ENCODE results near the gene RGP1.

RGP1 gene

GRCh38 chr9:35711501-35712428, 37.3 kb upstream of the RGP1 start:
- Histone ChIP-seq H3K36me3 (ENCODE audit: control insufficient read depth, insufficient read depth, low read length) (peaks cover 91% of the 10 kb centered on the region), H3K4me3 (ENCODE audit: low read depth, low read length) (no peak overlapping the region), H3K27ac (ENCODE audit: low read depth, low read length) (no peak overlapping the region), H3K4me1 (ENCODE audit: control insufficient read depth, insufficient read depth, low read length) (peaks cover 3% of the 10 kb centered on the region; the same call in 1 of the 2 replicates), H3K9me3 (ENCODE audit: control insufficient read depth, insufficient read depth, low read depth, low read length) (no peaks in the 10 kb centered on the region), H3K27me3 (ENCODE audit: control insufficient read depth, insufficient read depth, low read length) (no peaks in the 10 kb centered on the region), H3K9ac (ENCODE audit: low read length) (no peak overlapping the region)

DNA sequence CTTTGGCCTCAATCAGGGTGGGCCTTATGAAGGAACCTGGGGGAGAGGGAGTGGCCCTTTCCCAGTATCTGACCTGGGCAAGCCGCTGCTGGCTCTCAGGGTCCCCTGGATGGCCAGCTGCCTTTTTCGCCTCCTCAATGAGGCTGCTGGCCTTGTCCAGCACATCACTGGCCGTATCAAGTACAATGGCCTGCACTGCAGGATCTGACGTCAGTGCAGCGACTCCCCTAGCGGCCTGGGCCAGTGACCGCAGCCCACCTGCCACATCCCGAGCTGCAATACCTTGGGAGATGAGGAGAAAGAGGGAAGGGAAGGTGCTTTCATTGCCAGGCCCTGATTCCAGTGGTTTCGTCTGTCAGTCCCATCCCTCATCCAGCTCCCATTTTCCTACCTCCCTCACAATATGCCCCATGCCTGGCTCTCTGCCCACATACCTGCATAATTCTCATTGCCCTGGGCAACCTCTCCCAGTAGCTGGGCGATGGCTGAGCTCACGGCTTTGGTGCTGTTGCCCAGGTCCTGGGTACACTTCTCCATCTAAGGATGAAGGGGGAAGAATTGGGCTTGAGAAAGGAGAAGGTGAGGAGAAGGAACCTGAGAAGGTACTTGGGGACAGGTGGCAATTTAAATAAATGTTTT, 36.2 kb upstream of the RGP1 start:
- Histone ChIP-seq H3K4me3 (ENCODE audit: low read depth, low read length) (no peak overlapping the region), H3K27ac (ENCODE audit: low read depth, low read length) (no peak overlapping the region), H3K9ac (ENCODE audit: low read length) (no peak overlapping the region), H3K27me3 (ENCODE audit: control insufficient read depth, insufficient read depth, low read length) (no peaks in the 10 kb centered on the region), H3K36me3 (ENCODE audit: control insufficient read depth, insufficient read depth, low read length) (peaks cover 91% of the 10 kb centered on the region), H3K9me3 (ENCODE audit: control insufficient read depth, insufficient read depth, low read depth, low read length) (no peaks in the 10 kb centered on the region), H3K4me1 (ENCODE audit: control insufficient read depth, insufficient read depth, low read length) (peaks cover 3% of the 10 kb centered on the region; the same call in 1 of the 2 replicates)

- Histone ChIP-seq H3K36me3 (ENCODE audit: control insufficient read depth, insufficient read depth, low read length) (peaks cover 92% of the 10 kb centered on the region), H3K4me1 (ENCODE audit: control insufficient read depth, insufficient read depth, low read length) (peaks cover 3% of the 10 kb centered on the region; the same call in 1 of the 2 replicates), H3K27me3 (ENCODE audit: control insufficient read depth, insufficient read depth, low read length) (no peaks in the 10 kb centered on the region), H3K9ac (ENCODE audit: low read length) (no peak overlapping the region), H3K4me3 (ENCODE audit: low read depth, low read length) (no peak overlapping the region), H3K27ac (ENCODE audit: low read depth, low read length) (no peak overlapping the region), H3K9me3 (ENCODE audit: control insufficient read depth, insufficient read depth, low read depth, low read length) (no peaks in the 10 kb centered on the region)
Measured at GRCh38 chr9:35713578-35713977, 35.5 kb upstream of the RGP1 start.

DNA sequence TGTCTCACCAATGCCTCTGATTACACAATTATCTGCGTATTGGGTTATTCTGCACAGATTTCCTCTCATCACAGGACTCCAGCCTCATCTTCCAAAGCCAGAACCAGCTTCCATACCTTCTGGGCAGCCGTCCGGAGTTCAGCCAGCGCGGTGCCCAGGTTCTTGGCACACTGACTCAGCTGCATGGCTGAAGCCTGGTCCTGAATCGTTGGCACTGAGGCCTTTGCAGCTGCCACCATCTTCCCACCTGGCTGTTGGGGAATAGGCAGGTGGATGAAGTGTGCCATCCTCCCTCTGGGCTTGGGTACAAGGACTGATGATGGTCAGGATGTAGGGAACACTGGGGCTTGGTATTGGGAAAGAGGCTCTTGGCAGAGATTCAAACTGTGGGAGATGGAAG, 35.0 kb upstream of the RGP1 start:
- H3K4me3 ChIP-seq (ENCODE audit: low read depth, low read length), result no peak overlapping the region
- no peaks in the 10 kb centered on the region for H3K27me3 ChIP-seq (ENCODE audit: control insufficient read depth, insufficient read depth, low read length)
- no peak overlapping the region for H3K27ac ChIP-seq (ENCODE audit: low read depth, low read length)
- no peaks in the 10 kb centered on the region for H3K9me3 ChIP-seq (ENCODE audit: control insufficient read depth, insufficient read depth, low read depth, low read length)
- peaks cover 92% of the 10 kb centered on the region for H3K36me3 ChIP-seq (ENCODE audit: control insufficient read depth, insufficient read depth, low read length)
- peaks cover 3% of the 10 kb centered on the region; the same call in 1 of the 2 replicates for H3K4me1 ChIP-seq (ENCODE audit: control insufficient read depth, insufficient read depth, low read length)
- H3K9ac ChIP-seq (ENCODE audit: low read length), result no peak overlapping the region

DNA sequence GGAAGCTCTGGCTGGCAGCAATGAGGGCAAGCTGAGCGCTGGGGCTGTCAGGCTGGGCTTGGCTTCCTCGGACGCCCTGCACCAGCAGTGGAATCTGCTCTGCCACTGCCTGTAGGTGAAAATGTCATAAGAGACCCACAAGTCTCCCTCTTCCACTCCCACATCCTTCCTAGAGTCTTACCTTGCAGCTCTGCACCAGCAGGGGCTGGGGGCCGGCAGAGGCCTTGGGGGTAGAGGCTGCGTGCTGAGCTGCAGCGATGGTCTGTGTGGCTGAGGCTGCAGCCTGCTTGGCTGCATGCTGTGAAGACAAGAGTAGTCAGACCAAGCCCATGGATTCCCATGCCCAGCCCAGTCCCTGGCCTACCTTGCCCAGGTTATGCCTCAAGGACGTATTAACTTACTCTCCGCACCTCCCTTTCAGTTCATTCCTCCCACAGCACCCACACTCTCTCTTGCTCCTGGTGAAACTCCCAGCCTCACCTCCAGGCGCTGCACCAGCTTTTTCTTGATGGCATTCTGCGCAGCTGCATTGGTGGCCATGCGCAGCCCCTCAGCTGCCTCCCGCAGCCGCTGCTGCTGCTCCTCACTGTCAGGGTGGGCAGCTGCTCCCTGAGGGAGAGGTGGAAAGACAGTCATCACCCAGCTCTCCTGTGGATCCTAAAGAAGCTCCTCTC, 34.4 kb upstream of the RGP1 start:
- Histone ChIP-seq H3K27me3 (ENCODE audit: control insufficient read depth, insufficient read depth, low read length) (no peaks in the 10 kb centered on the region), H3K36me3 (ENCODE audit: control insufficient read depth, insufficient read depth, low read length) (peaks cover 95% of the 10 kb centered on the region), H3K9me3 (ENCODE audit: control insufficient read depth, insufficient read depth, low read depth, low read length) (no peaks in the 10 kb centered on the region), H3K9ac (ENCODE audit: low read length) (peak overlapping the region; percentile 29), H3K4me3 (ENCODE audit: low read depth, low read length) (no peak overlapping the region), H3K4me1 (ENCODE audit: control insufficient read depth, insufficient read depth, low read length) (peaks cover 3% of the 10 kb centered on the region; the same call in 1 of the 2 replicates), H3K27ac (ENCODE audit: low read depth, low read length) (no peak overlapping the region)

DNA sequence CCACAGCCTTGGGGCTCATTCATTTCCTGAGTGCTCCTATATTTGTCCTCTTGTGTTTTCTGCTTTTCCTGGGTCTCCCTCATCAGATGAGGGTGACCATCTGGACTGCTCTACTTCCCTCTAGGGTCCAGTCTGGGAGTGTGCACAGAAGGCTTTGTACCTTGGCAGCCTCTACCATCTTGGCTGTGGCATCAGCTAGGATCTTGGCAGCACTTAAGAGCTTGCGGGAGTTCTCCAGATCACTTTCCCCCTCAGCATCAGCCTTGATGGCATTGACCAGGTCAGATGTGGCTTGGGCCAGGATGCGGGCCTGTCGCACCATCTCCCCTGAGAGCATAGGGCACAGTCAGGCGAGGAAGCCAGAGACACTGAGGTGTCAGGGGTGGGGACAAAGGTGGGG, 32.9 kb upstream of the RGP1 start:
- H3K36me3 ChIP-seq (ENCODE audit: control insufficient read depth, insufficient read depth, low read length), result peaks cover 98% of the 10 kb centered on the region
- no peak overlapping the region for H3K9ac ChIP-seq (ENCODE audit: low read length)
- no peak overlapping the region for H3K4me3 ChIP-seq (ENCODE audit: low read depth, low read length)
- no peak overlapping the region for H3K27ac ChIP-seq (ENCODE audit: low read depth, low read length)
- peaks cover 3% of the 10 kb centered on the region; the same call in 1 of the 2 replicates for H3K4me1 ChIP-seq (ENCODE audit: control insufficient read depth, insufficient read depth, low read length)
- H3K27me3 ChIP-seq (ENCODE audit: control insufficient read depth, insufficient read depth, low read length), result no peaks in the 10 kb centered on the region
- no peaks in the 10 kb centered on the region for H3K9me3 ChIP-seq (ENCODE audit: control insufficient read depth, insufficient read depth, low read depth, low read length)

DNA sequence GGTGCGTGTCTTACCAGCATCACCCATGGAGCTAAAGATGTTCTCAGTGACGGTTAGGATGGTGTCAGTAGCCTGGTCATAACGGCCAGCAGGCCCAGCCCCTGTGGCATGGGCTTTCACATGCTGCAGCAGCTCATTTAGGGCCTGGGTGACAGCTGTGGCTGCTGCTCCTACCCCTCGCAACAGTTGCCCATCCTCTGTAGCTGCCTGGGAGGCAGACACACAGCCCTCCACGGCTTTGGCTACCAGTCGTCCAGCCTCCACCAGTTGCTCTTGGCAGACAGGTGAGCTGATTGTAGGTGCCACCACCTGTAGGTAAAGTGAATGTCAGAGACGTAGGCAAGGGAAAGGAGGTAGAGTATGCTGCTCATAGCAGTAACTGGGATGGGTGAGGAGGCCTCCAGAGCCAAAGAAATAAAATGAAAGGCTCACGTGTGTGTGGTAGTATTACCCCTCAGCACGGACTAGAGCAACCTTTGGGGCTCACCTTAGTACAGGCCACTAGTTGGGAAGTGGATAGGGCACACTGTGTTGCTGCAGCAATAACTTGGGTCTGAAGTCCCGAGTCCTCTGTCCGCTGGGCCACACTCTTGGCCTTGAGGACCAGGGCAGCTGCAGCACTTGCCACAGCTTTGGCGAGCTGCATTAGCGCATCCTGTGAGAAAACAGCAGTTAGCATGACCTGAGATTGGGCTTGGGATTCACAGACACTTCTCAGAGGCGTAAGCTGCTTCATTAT, 31.8 kb upstream of the RGP1 start:
- no peak overlapping the region for H3K27ac ChIP-seq (ENCODE audit: low read depth, low read length)
- no peaks in the 10 kb centered on the region for H3K4me1 ChIP-seq (ENCODE audit: control insufficient read depth, insufficient read depth, low read length)
- peaks cover 99% of the 10 kb centered on the region for H3K36me3 ChIP-seq (ENCODE audit: control insufficient read depth, insufficient read depth, low read length)
- H3K4me3 ChIP-seq (ENCODE audit: low read depth, low read length), result no peak overlapping the region
- H3K9me3 ChIP-seq (ENCODE audit: control insufficient read depth, insufficient read depth, low read depth, low read length), result no peaks in the 10 kb centered on the region
- no peaks in the 10 kb centered on the region for H3K27me3 ChIP-seq (ENCODE audit: control insufficient read depth, insufficient read depth, low read length)
- no peak overlapping the region for H3K9ac ChIP-seq (ENCODE audit: low read length)

- Histone ChIP-seq H3K9ac (ENCODE audit: low read length) (no peak overlapping the region), H3K27ac (ENCODE audit: low read depth, low read length) (no peak overlapping the region), H3K4me1 (ENCODE audit: control insufficient read depth, insufficient read depth, low read length) (no peaks in the 10 kb centered on the region), H3K4me3 (ENCODE audit: low read depth, low read length) (no peak overlapping the region), H3K9me3 (ENCODE audit: control insufficient read depth, insufficient read depth, low read depth, low read length) (no peaks in the 10 kb centered on the region), H3K36me3 (ENCODE audit: control insufficient read depth, insufficient read depth, low read length) (peaks cover 98% of the 10 kb centered on the region), H3K27me3 (ENCODE audit: control insufficient read depth, insufficient read depth, low read length) (no peaks in the 10 kb centered on the region)
Measured at GRCh38 chr9:35718721-35719511, 30.2 kb upstream of the RGP1 start.

GRCh38 chr9:35719546-35719945, 29.5 kb upstream of the RGP1 start:
- H3K36me3 ChIP-seq (ENCODE audit: control insufficient read depth, insufficient read depth, low read length), result peaks cover 98% of the 10 kb centered on the region
- H3K27me3 ChIP-seq (ENCODE audit: control insufficient read depth, insufficient read depth, low read length), result no peaks in the 10 kb centered on the region
- no peak overlapping the region for H3K9ac ChIP-seq (ENCODE audit: low read length)
- no peak overlapping the region for H3K27ac ChIP-seq (ENCODE audit: low read depth, low read length)
- H3K9me3 ChIP-seq (ENCODE audit: control insufficient read depth, insufficient read depth, low read depth, low read length), result no peaks in the 10 kb centered on the region
- no peaks in the 10 kb centered on the region for H3K4me1 ChIP-seq (ENCODE audit: control insufficient read depth, insufficient read depth, low read length)
- H3K4me3 ChIP-seq (ENCODE audit: low read depth, low read length), result no peak overlapping the region

DNA sequence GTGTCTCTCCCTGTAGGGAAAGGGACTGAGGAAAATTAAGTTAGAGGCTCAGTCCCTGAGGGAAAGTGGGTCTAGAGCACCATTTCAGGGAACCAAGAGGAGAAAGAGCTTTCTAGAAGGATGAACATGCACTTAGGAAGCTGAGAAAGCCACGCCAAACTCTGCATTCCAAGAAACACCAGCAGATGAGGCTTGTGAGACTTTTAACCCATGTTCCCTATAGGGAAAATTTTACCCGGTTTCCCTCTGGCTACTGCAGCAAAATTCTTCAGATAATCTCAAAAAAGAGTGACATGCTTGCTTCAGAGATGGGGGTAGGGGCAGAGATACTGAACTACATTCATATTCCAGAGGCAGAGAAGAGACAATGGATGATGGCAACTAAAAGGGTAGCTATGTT, 25.7 kb upstream of the RGP1 start:
- no peaks in the 10 kb centered on the region for H3K9me3 ChIP-seq (ENCODE audit: control insufficient read depth, insufficient read depth, low read depth, low read length)
- no peak overlapping the region for H3K4me3 ChIP-seq (ENCODE audit: low read depth, low read length)
- no peak overlapping the region for H3K9ac ChIP-seq (ENCODE audit: low read length)
- peaks cover 70% of the 10 kb centered on the region for H3K36me3 ChIP-seq (ENCODE audit: control insufficient read depth, insufficient read depth, low read length)
- H3K4me1 ChIP-seq (ENCODE audit: control insufficient read depth, insufficient read depth, low read length), result peaks cover 23% of the 10 kb centered on the region
- H3K27ac ChIP-seq (ENCODE audit: low read depth, low read length), result no peak overlapping the region
- no peaks in the 10 kb centered on the region for H3K27me3 ChIP-seq (ENCODE audit: control insufficient read depth, insufficient read depth, low read length)

Measured in HUES6 (cell line).